NCI-H748 (cell line): ENCODE results near the gene KCNT2.
A peak's percentile ranks its signal among the peaks of the same experiment; 100 is the strongest.
"Not testable (repeated sequence)": the region's sequence is repeated elsewhere in the genome, so short reads cannot be mapped to it uniquely, and the experiment has no call there.

ENCODE experiments used
- DNase-seq: peaks from one replicate; lab custom pipeline; 2025; ENCODE audit not compliant: unreplicated experiment; lab: John Stamatoyannopoulos, UW

Gene KCNT2

GRCh38 chr1:196608390-196609369, at the start of gene KCNT2:
Gene KCNT2 (minus strand): TSS chr1:196608440. CDS start chr1:196608309, 131 bp downstream.
- peak; percentile 97 for DNase-seq

- DNase-seq = no peak
These were observed 47.3 kb upstream of the KCNT2 start for GRCh38 chr1:196655494-196655893.

GRCh38 chr1:196655071-196655470, 46.8 kb upstream of the KCNT2 start:
- DNase-seq = no peak

- DNase-seq = no peak
These were observed 46.0 kb upstream of the KCNT2 start for GRCh38 chr1:196654271-196654670.

GRCh38 chr1:196651637-196652215, 43.5 kb upstream of the KCNT2 start, which contains the start of gene CFH:
Gene CFH (plus strand): TSS chr1:196652043. CDS start chr1:196652118, 75 bp downstream.
- DNase-seq = no peak

- no peak for DNase-seq
These were observed 42.8 kb upstream of the KCNT2 start for GRCh38 chr1:196651079-196651478.

- no peak for DNase-seq
These were observed 42.2 kb upstream of the KCNT2 start for GRCh38 chr1:196650403-196650802.

GRCh38 chr1:196649990-196650389, 41.8 kb upstream of the KCNT2 start:
- DNase-seq = no peak

GRCh38 chr1:196640976-196641375, 32.7 kb upstream of the KCNT2 start:
- DNase-seq = no peak

GRCh38 chr1:196639291-196639690, 31.1 kb upstream of the KCNT2 start:
- not testable (repeated sequence) for DNase-seq

- no peak for DNase-seq
These were observed 30.2 kb upstream of the KCNT2 start for GRCh38 chr1:196638466-196638865.

GRCh38 chr1:196637606-196638005, 29.4 kb upstream of the KCNT2 start:
- DNase-seq = no peak

- no peak for DNase-seq
These were observed 20.6 kb upstream of the KCNT2 start for GRCh38 chr1:196628838-196629237.

GRCh38 chr1:196623079-196623478, 14.8 kb upstream of the KCNT2 start:
- DNase-seq = no peak

GRCh38 chr1:196619721-196620120, 11.5 kb upstream of the KCNT2 start:
- DNase-seq = no peak

GRCh38 chr1:196611873-196612272, 3.6 kb upstream of the KCNT2 start:
- DNase-seq = no peak

- no peak for DNase-seq
These were observed 1.1 kb upstream of the KCNT2 start for GRCh38 chr1:196609370-196609737.

- DNase-seq = peak; percentile 75
These were observed 259 bp downstream of the KCNT2 start for GRCh38 chr1:196607981-196608380.

- DNase-seq = no peak
These were observed 4.6 kb downstream of the KCNT2 start for GRCh38 chr1:196603651-196604050.

GRCh38 chr1:196598942-196599748, 9.1 kb downstream of the KCNT2 start:
- no peak for DNase-seq

- DNase-seq = no peak
These were observed 13.5 kb downstream of the KCNT2 start for GRCh38 chr1:196594700-196595099.
